ENCODE data around the gene NR2F1-AS1.
"Not testable (repeated sequence)": the region's sequence is repeated elsewhere in the genome, so short reads cannot be mapped to it uniquely, and the experiment has no call there.

Gene NR2F1-AS1

GRCh38 chr5:93512799-93513198 is 68.2 kb downstream of the NR2F1-AS1 start:
- DNase-seq = no peak

DNA sequence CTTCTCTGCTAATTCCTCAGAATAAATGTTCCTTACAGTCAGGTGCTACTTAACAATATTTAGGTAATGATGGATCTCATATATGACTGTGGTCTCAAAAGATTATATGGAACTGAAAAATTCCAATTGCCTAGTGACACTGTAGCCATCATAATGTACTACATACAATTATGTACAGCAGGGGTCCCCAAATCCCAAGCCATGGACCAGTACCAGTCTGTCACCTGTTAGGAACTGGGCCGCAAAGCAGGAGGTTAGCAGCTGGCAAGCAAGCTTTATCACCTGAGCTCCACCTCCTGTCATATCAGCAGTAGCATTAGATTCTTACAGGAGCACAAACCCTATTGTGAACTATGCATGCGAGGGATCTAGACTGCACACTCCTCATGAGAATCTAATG is 69.6 kb downstream of the NR2F1-AS1 start:
- no peak for DNase-seq

DNA sequence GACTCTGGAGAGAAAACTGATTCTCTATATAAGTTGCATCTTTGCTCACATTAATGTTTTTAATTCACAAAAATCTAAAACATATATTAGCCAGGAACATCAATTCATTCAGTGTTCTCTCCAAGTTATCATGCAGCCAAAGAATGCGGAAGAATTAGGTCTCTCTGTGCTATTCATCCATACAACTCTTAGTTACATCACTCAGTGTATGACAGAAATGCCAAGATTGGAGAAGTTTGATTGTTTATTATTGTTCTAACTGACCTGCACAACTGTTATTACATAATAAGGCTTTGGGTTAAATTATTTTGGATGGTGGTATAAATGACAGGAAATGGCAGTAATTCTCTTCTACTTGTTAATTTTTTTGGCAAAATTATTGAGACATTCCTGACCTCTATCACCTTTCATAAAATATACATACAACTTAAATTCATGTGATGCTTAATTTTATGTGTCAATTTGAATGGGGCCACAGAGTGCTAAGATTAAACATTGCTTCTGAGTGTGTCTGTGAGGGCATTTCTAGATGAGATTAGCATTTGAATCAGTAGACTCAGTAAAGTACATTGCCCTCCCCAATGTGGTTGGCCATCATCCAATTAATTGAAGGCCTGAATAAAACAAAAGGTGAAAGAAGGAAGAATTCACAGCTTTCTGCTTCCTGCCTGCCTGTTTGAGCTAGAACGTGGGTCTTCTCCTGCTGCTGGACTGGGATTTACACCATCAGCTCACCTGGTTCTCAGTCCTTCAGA is 70.2 kb downstream of the NR2F1-AS1 start:
- DNase-seq = no peak

GRCh38 chr5:93505553-93505952 is 75.5 kb downstream of the NR2F1-AS1 start:
- DNase-seq = not testable (repeated sequence)

DNA sequence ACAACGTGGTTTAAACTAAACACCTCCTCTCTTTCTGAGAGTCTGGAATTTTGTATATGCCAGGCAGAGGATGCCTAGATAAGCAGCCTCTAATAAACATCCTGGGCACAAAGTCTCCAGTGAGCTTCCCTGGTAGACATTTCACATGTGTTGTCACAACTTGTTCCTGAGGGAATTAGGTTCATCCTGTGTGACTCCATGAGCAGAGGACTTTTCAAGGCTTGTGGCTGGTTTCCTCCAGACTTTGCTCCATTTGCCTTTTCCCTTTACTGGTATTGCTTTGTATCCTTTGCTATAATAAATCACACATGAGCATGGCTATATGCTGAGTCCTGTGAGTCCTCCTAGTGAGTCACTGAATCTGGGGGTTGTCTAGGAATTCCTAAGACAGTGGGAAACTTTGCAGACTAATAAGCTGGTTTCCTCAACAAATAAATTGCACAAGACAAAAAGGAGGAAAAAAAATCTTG is 77.4 kb downstream of the NR2F1-AS1 start:
- DNase-seq = no peak

DNA sequence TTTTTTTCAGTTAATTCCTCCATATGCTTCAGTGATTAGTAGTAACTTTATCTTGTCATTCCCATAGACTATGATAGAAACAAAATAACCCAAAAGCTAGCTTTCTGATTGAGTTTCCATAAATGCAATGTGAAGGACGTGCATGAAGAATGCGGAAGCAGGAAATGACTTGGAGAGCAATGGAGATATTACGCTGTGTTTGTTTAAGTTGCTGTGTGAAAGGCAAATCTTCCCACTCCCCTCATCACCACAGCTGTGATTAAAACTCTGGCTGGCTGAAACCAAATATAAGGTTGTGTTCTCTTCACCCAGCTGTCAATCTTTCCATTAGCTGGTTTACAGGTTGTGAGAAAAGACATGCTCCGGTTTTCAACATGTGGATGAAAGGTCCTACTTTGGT is 83.9 kb downstream of the NR2F1-AS1 start:
- no peak for DNase-seq

DNA sequence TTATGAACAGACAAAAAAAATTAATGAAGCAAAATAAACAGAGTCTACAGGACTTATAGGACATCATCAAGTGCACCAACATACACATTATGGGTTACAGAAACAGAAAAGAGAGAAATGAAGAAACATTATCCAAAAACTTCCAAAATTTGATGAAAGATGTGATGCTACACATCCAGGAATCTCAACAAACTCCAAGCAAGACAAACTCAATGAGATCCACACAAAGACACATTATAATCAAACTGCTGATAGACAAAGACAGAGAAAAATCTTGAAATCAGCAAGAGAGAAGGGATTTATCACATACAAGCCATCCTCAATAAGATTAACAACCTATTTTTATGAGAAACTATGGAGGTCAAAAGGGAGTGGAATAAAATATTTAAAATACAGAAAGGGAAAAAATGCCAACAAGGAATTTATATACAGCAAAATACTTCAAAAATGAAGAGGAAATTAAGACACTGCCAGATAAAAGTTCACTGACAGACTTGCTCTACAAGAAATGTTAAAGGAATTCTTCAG is 101.0 kb downstream of the NR2F1-AS1 start:
- no peak for DNase-seq

GRCh38 chr5:93477816-93478215 is 103.2 kb downstream of the NR2F1-AS1 start:
- no peak for DNase-seq

DNA sequence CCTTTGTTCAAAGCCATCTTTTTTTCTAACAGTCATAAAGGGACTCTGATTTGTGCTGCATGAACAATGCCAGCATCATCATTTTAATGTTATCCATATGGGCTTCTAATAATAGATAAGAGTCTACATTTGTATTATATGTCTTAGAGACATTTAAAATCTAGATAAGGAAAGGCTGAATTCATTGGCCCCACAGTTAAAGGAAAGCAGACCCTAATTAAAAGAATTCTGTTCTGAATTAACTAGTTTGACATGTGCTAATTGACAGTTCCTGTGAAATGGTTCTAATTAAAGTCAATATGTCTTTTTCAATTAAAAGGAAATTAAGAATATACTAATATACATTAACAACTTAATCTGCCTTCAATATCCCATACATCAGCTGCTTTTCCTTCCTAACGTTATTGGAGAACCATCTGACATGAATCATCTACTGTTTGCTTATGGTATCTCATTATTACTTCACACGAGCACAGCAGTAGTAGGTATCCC is 104.7 kb downstream of the NR2F1-AS1 start:
- no peak for DNase-seq

DNA sequence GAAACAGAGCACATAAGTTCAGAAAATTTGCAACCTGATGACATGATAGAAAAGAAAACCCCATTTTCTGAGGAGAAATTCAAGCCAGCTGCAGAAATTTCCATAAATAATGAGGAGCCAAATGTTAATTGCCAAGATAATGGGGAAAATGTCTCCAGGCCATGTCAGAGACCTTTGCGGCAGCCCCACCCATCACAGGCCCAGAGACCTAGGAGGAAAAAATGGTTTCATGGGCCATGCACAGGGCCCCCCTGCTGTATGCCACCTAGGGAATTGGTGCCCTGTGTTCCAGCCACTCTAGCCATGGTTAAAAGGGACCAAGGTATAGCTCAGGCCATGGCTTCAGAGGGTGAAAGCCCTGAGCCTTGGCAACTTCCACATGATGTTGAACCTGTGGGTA is 118.1 kb downstream of the NR2F1-AS1 start:
- no peak for DNase-seq

DNA sequence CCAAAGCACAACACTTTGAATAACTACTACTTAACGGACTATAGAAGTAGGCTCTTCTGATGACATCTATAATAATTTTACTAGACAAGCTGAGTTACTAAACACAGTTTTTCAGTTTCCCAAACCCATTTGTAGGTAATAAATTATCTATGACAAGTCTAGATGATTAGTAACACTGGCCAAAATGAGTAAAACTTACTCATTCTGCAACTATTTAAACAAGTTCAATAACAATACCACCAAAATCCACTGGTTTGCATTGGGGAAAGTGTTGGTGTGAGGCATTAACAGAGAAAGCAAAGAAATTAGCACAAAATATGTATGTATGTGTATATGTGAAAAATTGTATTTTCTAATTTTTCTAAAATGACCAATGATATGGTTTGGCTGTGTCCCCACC is 119.3 kb downstream of the NR2F1-AS1 start:
- DNase-seq = no peak

- no peak for DNase-seq
Measured at GRCh38 chr5:93460286-93460685, 120.7 kb downstream of the NR2F1-AS1 start.

- DNase-seq = not testable (repeated sequence)
Measured at GRCh38 chr5:93456796-93457195, 124.2 kb downstream of the NR2F1-AS1 start.

DNA sequence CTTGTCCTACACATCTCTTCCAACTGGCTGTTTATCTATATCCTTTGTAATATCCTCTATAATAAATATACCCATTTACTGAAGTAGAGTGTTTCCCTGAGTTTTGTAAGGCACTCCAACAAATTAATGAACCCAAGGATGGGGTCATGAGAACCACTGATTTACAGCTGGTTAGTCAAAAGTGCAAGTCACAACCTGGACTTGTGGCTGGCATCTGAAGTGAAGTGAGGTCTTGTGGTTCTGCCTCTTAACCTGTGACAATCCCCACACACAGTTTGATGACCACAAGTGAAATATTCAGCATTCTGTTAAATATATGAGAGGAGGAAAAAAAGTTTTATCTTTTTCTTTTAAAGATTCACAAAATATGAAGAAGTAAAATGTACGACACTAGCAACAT is 126.1 kb downstream of the NR2F1-AS1 start:
- DNase-seq = no peak

DNA sequence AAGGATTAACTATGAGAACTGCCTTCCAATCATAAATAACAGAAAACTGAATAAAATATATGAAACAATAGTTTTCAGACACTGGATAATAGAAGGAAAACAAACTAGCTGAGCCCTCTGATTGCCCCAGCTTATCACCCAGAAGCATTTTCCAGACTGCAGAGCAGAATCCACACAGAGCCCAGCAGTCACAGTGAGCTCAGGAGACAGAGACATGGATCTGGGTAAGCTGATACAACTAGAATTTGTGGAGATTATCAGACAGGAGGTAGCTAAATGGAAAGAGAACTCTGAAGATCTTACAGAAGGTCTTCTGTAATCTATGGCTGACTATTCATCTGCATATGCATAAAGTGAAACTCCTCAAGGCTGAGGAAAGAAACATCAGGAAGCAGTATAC is 128.8 kb downstream of the NR2F1-AS1 start:
- DNase-seq = no peak

GRCh38 chr5:93438124-93438523 is 142.9 kb downstream of the NR2F1-AS1 start:
- no peak for DNase-seq

GRCh38 chr5:93436083-93436482 is 144.9 kb downstream of the NR2F1-AS1 start:
- DNase-seq = no peak

GRCh38 chr5:93433422-93433821 is 147.6 kb downstream of the NR2F1-AS1 start:
- DNase-seq = no peak

DNA sequence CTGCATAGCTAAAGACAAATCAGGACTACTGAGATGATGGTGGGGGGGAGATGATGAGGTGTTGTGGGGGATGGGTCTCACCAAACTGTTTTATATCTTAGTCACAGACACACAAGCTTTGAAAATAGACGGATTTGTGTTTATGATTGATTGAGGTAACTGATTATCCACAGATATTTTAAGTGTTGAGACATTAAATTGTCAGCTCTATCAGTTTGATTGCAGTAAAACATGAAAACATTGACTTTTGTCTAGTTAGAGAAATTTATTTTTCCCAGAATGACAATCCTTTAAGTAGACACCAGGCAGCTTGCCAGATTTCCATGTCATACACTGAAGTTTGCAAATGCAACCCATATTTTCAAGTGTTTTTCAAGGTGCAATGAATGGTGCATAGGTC is 149.8 kb downstream of the NR2F1-AS1 start:
- no peak for DNase-seq

- DNase-seq = no peak
Measured at GRCh38 chr5:93430673-93431199, 150.3 kb downstream of the NR2F1-AS1 start.

GRCh38 chr5:93430118-93430517 is 150.9 kb downstream of the NR2F1-AS1 start:
- no peak for DNase-seq

- no peak for DNase-seq
Measured at GRCh38 chr5:93428868-93429267, 152.2 kb downstream of the NR2F1-AS1 start.

DNA sequence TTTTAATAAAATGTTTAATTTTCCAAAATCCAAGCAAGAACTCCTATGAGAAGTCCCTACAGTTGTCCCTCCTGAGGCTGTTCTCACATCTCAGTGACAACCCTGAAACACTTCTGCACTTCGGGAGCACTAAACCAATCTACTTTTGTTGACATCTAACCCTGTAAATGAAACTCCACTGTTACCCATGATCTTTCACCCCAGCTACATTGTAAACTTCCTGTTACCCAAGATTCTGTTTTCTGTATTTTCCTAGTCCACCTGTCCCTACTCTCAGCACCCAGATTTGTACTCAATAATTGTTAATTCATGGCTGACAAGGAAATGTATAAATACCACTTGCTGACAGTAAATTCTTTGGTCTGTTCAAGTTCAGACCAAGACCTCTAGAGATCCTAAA is 153.7 kb downstream of the NR2F1-AS1 start:
- no peak for DNase-seq

DNA sequence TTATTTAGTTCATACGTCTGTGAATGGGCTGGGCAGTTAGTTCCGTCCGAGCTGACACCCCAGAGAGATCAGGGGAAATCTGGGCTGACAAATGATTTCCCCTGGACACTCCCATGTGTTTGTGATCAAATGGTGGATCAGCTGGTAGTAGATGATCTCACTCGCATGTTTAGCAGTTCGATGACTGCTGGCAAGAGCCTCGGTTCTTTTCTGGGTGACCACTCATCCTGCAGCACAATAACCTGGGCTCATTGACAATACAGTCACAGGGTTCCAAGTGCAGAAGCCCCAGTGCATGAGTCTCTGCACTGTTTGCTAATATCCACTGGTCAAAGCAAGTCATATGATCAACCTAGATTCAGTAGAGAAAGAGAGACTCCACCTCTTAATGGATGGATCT is 155.9 kb downstream of the NR2F1-AS1 start:
- DNase-seq = no peak

Data from activated naive CD4-positive, alpha-beta T cell treated with anti-CD3 and anti-CD28 coated beads, Interleukin-2, amount 50 U/mL, for 16 hours (primary cell).